ENCODE results near the gene ETV7. TPM values are rescaled to one million over a fixed set of nuclear protein-coding genes. Genes with fewer than 3 reads are reported as not detected.
A peak's percentile ranks its signal among the peaks of the same experiment; 100 is the strongest.

ETV7 gene
- total and polyA plus RNA-seq, 2 of the 13 experiments (the other 11 are each of a cell fraction or from before 2014, with no cell fraction given), result not detected

- no peak for TF ChIP-seq ZBTB34 (CRISPR knock-in tag; IDR thresholded peaks at IDR 0.05)
- TF ChIP-seq ELK4 (CRISPR knock-in tag; IDR thresholded peaks at IDR 0.05; ENCODE audit: borderline replicate concordance), result no peak
- TF ChIP-seq ZNF350 (CRISPR knock-in tag; IDR thresholded peaks at IDR 0.05; ENCODE audit: borderline replicate concordance, low read depth), result peak; percentile 48; the same call in 1 of the 2 replicates
- peak; percentile 44; the same call in 1 of the 2 replicates for TF ChIP-seq ZNF264 (CRISPR knock-in tag; IDR thresholded peaks at IDR 0.05)
- TF ChIP-seq RAD21 (CRISPR knock-in tag; IDR thresholded peaks at IDR 0.05), result peak; percentile 65
- no peak for TF ChIP-seq JUND (CRISPR knock-in tag; IDR thresholded peaks at IDR 0.05)
- peak; percentile 34; the same call in 1 of the 2 replicates for TF ChIP-seq MXD4 (CRISPR knock-in tag; IDR thresholded peaks at IDR 0.05)
- TF ChIP-seq POLR2AphosphoS5 (IDR thresholded peaks at IDR 0.05; ENCODE audit: low read depth, low read length), result no peak
- TF ChIP-seq MNT (IDR thresholded peaks at IDR 0.05), result no peak
- no peak for TF ChIP-seq ZNF546 (CRISPR knock-in tag; conservative IDR thresholded peaks at IDR 0.05)
- no peak for TF ChIP-seq PRDM4 (CRISPR knock-in tag; IDR thresholded peaks at IDR 0.05; ENCODE audit: borderline replicate concordance)
- no peak for TF ChIP-seq ZNF577 (CRISPR knock-in tag; IDR thresholded peaks at IDR 0.05; ENCODE audit: borderline replicate concordance, low read depth)
- no peak for TF ChIP-seq IRF2 (CRISPR knock-in tag; IDR thresholded peaks at IDR 0.05)
- TF ChIP-seq PAF1 (CRISPR knock-in tag; IDR thresholded peaks at IDR 0.05), result no peak
- TF ChIP-seq TBX2 (CRISPR knock-in tag; IDR thresholded peaks at IDR 0.05; ENCODE audit: borderline replicate concordance), result no peak; the same call in 1 of the 2 replicates
- TF ChIP-seq ZNF484 (CRISPR knock-in tag; IDR thresholded peaks at IDR 0.05; ENCODE audit: borderline replicate concordance, low read depth), result no peak
These were observed 46.6 kb downstream of the ETV7 start (continued) for GRCh38 chr6:36340618-36341454.
